GM13977 (cell line): ENCODE data around the gene MRPS18C.

Experiments used
- DNase-seq: peaks from one replicate; pipeline ENCODE4 v3.0.0; 2012; ENCODE audit warnings: low spot score
- in situ Hi-C: fragments of 300-500 bp; cut with MboI; formaldehyde crosslinking; loops from one replicate; pipeline ENCODE4 v1.12.0; 2022; ENCODE audit warnings: low sequenced_read_pairs, low pct_unique_long_range_greater_than_20kb, mixed read lengths, inconsistent platforms; ENCODE audit not compliant: unreplicated experiment
- TF ChIP-seq, protein P1 (sequence below): IDR thresholded peaks from 2 replicates; pipeline ENCODE4 v1.5.1; 2012; ENCODE audit warnings: mild to moderate bottlenecking, control low read depth; ENCODE audit not compliant: insufficient read depth; ENCODE audit errors: extremely low read depth, missing control alignments

MRPS18C gene

DNA sequence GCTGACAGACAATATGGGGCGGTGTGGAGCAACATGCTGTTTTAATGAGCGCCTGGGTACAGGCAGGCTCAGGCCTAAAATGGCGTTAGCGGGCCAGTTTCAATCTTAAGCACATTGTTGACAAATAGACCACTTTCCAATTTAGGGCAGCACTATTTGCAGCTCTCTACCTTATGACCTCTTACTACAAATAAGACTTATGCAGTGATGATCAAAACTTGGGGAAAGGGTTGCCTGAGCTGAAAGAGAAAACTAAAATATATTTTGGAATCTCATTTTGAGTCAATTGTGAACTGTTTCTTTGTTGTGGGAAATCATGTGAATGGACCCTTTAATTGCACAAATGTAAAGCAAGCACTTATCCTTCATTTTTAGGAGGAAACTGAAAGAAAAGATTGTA lies 54.6 kb downstream of the MRPS18C start:
- in situ Hi-C loops, result loop anchor here (10.0 kb wide), 1 partner anchor 124 kb away; no protein-coding TSS in a partner anchor
- TF ChIP-seq, protein P1, sequence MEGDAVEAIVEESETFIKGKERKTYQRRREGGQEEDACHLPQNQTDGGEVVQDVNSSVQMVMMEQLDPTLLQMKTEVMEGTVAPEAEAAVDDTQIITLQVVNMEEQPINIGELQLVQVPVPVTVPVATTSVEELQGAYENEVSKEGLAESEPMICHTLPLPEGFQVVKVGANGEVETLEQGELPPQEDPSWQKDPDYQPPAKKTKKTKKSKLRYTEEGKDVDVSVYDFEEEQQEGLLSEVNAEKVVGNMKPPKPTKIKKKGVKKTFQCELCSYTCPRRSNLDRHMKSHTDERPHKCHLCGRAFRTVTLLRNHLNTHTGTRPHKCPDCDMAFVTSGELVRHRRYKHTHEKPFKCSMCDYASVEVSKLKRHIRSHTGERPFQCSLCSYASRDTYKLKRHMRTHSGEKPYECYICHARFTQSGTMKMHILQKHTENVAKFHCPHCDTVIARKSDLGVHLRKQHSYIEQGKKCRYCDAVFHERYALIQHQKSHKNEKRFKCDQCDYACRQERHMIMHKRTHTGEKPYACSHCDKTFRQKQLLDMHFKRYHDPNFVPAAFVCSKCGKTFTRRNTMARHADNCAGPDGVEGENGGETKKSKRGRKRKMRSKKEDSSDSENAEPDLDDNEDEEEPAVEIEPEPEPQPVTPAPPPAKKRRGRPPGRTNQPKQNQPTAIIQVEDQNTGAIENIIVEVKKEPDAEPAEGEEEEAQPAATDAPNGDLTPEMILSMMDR, result no peak
- no peak for DNase-seq
